KMS-11 (cell line): ENCODE data around the gene UNC119B.

ENCODE experiments used
- H2AFZ ChIP-seq: fragments of 200-600 bp; sonication (generic); 2 replicates; pipeline ENCODE4 v1.6.1; 2016; ENCODE audit warnings: antibody characterized with exemption, mixed run types, low read depth
- H3K27ac ChIP-seq: fragments of 200-600 bp; sonication (generic); 2 replicates; pipeline ENCODE4 v1.6.1; 2016; ENCODE audit warnings: mild to moderate bottlenecking, mixed run types
- H3K27me3 ChIP-seq: fragments of 200-600 bp; sonication (generic); 2 replicates; pipeline ENCODE4 v1.6.1; 2017; ENCODE audit warnings: mild to moderate bottlenecking, low read depth, mixed run types, moderate library complexity; ENCODE audit not compliant: insufficient read depth
- H3K36me3 ChIP-seq: fragments of 200-600 bp; sonication (generic); 2 replicates; pipeline ENCODE4 v1.6.1; 2017; ENCODE audit warnings: mild to moderate bottlenecking, mixed run types; ENCODE audit not compliant: insufficient read depth
- H3K4me1 ChIP-seq: fragments of 200-600 bp; sonication (generic); 2 replicates; pipeline ENCODE4 v1.6.1; 2016; ENCODE audit warnings: mild to moderate bottlenecking, low read depth, mixed run types; ENCODE audit not compliant: poor library complexity, severe bottlenecking
- H3K4me2 ChIP-seq: fragments of 200-600 bp; sonication (generic); 2 replicates; pipeline ENCODE4 v1.7.0; 2016; ENCODE audit warnings: mild to moderate bottlenecking, mixed run types
- H3K4me3 ChIP-seq: fragments of 200-600 bp; sonication (generic); IDR thresholded peaks from 2 replicates; pipeline ENCODE4 v1.6.1; 2017; ENCODE audit warnings: low read depth, low read length, mixed read lengths; ENCODE audit not compliant: insufficient read depth
- H3K79me2 ChIP-seq: fragments of 200-600 bp; sonication (generic); 2 replicates; pipeline ENCODE4 v1.6.1; 2016; ENCODE audit warnings: low read depth, mixed run types; ENCODE audit not compliant: insufficient read depth
- H3K9ac ChIP-seq: fragments of 200-600 bp; sonication (generic); 2 replicates; pipeline ENCODE4 v1.6.1; 2016; ENCODE audit warnings: mild to moderate bottlenecking, mixed run types
- H4K20me1 ChIP-seq: fragments of 200-600 bp; sonication (generic); 2 replicates; pipeline ENCODE4 v1.6.1; 2016; ENCODE audit warnings: mild to moderate bottlenecking, mixed run types; ENCODE audit not compliant: insufficient read depth
- CTCF ChIP-seq: fragments of 200-600 bp; sonication (generic); conservative IDR thresholded peaks from 2 replicates; pipeline ENCODE4 v1.6.1; 2017; ENCODE audit warnings: low read depth, mild to moderate bottlenecking, antibody characterized with exemption, low read length, moderate library complexity, mixed read lengths

The UNC119B gene

GRCh38 chr12:120670667-120671066 lies 39.6 kb upstream of the UNC119B start:
- no peaks in the 10 kb centered on the region for H3K27me3 ChIP-seq
- no peak overlapping the region for H3K4me2 ChIP-seq
- H3K4me1 ChIP-seq: no peaks in the 10 kb centered on the region
- no peak overlapping the region for H2AFZ ChIP-seq
- TF ChIP-seq CTCF: no peak
- H3K79me2 ChIP-seq: no peaks in the 10 kb centered on the region
- H3K36me3 ChIP-seq: no peaks in the 10 kb centered on the region
- no peak overlapping the region for H3K4me3 ChIP-seq
- no peak overlapping the region for H3K9ac ChIP-seq
- no peaks in the 10 kb centered on the region for H4K20me1 ChIP-seq
- H3K27ac ChIP-seq: no peak overlapping the region

GRCh38 chr12:120674097-120674636 lies 36.1 kb upstream of the UNC119B start:
- Histone ChIP-seq H3K27me3 (no peaks in the 10 kb centered on the region), H3K4me2 (no peak overlapping the region), H3K9ac (no peak overlapping the region), H3K4me1 (no peaks in the 10 kb centered on the region), H3K27ac (no peak overlapping the region), H3K4me3 (no peak overlapping the region), H3K36me3 (no peaks in the 10 kb centered on the region), H4K20me1 (no peaks in the 10 kb centered on the region), H3K79me2 (no peaks in the 10 kb centered on the region), H2AFZ (no peak overlapping the region)
- TF ChIP-seq CTCF: no peak

- Histone ChIP-seq H3K36me3 (no peaks in the 10 kb centered on the region), H3K79me2 (no peaks in the 10 kb centered on the region), H3K4me3 (no peak overlapping the region), H4K20me1 (no peaks in the 10 kb centered on the region), H3K4me1 (no peaks in the 10 kb centered on the region), H3K27ac (no peak overlapping the region), H3K4me2 (no peak overlapping the region), H3K27me3 (no peaks in the 10 kb centered on the region), H3K9ac (no peak overlapping the region), H2AFZ (no peak overlapping the region)
- TF ChIP-seq CTCF: no peak
These were observed 32.3 kb upstream of the UNC119B start for GRCh38 chr12:120677765-120678473.

GRCh38 chr12:120678572-120678971 lies 31.7 kb upstream of the UNC119B start:
- H3K79me2 ChIP-seq: no peaks in the 10 kb centered on the region
- H3K36me3 ChIP-seq: no peaks in the 10 kb centered on the region
- no peak overlapping the region for H3K27ac ChIP-seq
- TF ChIP-seq CTCF: no peak
- no peak overlapping the region for H3K9ac ChIP-seq
- no peak overlapping the region for H3K4me2 ChIP-seq
- no peaks in the 10 kb centered on the region for H3K27me3 ChIP-seq
- no peak overlapping the region for H2AFZ ChIP-seq
- no peaks in the 10 kb centered on the region for H4K20me1 ChIP-seq
- peaks cover 4% of the 10 kb centered on the region for H3K4me1 ChIP-seq
- H3K4me3 ChIP-seq: no peak overlapping the region
